HTR-8/SVneo (cell line): ENCODE data around the gene TMEM238L.

ENCODE experiments used
- DNase-seq: peaks from one replicate; pipeline ENCODE4 v3.0.0; 2011; ENCODE audit warnings: low spot score, mixed read lengths; ENCODE audit not compliant: insufficient read length
- FAIRE-seq: peaks from 2 replicates; lab custom pipeline; 2011; peaks lifted over from hg19 to GRCh38; lab: Jason Lieb, UNC

TMEM238L gene

DNA sequence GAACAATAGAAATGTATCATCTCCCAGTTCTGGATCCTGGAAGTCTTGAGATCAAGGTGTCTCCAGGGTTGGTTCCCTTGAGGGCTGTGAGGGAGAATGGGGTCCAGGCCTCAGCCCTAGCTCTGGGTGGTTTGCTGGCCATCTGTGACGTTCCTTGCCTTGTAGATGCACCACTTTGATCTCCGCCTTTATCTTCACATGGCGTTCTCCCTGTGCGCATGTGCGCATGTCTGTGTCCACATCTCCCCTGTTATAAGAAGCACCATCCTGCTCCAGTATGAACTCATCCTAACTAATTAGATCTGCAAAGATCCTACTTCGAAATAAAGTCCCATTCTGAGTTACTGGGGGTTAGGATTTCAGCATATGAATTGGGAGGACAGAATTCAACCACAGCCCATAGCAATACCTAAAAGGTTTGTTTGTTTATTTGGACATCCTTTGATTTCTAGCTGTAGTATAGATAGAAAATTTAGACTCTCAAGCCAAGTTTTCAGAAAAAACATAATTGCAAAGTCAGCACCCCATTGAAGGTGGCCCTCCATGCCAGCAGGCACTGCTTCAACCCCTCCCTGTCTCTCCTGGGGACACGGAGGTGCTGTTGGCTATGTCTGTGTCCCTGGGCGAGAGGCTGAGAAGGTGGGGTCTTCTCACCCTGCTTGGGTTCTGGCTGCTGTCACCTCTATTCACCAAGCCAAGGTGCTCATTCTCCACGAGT, 2.8 kb upstream of the TMEM238L start:
- DNase-seq = no peak
- no peak for FAIRE-seq

DNA sequence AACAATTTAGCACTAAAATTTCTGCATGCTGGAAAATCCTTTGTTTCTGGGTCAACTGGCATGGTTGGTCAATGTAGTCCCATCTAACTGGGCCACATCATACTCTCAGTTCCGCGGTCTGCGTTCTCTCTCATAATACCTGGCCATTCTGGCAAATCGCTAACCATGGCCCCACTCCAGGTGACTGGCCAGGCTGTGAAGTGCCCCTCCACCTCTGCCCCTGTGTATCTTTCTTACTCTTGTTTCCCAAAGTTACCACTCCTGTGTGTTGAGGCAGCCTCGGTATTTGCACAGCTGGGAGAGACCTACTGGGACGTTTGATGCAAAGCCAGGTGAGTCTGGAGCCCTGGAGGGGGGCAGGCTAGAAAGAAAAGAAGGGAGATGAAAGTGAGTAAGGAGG, 2.0 kb upstream of the TMEM238L start:
- FAIRE-seq (no peak), DNase-seq (no peak)

DNA sequence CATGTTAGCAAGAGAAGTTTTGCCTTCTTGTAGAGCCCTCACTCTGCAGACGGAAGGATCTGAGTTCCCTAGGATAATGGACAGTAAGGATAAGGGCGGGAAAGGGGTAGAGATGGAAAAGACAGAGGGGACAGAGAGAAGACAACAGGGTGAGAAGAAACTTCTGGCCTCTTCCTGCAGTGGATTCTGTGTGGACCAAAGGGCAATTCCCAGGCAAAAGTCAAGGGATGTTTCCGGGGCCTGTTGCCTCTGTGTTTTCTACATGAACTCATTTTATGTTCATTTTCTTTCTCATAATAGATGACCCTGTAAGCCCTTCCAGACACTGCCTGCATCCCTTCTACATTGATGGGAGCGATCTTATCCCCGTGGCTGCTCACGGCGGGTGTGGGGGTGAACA, 647 bp upstream of the TMEM238L start:
- DNase-seq (no peak), FAIRE-seq (no peak)

DNA sequence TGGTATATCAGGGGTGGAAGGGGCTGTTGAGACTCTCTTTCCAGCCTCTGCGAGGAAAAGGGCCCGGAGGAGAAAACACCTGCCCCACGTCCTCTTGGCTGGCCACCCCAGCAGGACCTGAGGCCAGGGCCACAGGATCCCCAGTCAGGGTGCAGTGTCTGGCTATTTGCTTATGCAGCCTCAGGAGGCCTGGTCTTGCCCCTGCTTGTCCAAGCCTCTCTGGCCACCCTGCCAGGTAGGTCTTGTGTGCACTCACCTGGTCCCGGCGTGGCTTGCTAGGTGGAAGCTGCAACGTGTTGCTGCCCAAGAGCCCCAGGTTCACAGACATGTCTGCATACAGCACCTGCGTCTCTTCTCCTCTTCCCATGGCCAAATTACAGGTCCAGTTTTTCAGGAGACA, 549 bp downstream of the TMEM238L start:
- no peak for FAIRE-seq

DNA sequence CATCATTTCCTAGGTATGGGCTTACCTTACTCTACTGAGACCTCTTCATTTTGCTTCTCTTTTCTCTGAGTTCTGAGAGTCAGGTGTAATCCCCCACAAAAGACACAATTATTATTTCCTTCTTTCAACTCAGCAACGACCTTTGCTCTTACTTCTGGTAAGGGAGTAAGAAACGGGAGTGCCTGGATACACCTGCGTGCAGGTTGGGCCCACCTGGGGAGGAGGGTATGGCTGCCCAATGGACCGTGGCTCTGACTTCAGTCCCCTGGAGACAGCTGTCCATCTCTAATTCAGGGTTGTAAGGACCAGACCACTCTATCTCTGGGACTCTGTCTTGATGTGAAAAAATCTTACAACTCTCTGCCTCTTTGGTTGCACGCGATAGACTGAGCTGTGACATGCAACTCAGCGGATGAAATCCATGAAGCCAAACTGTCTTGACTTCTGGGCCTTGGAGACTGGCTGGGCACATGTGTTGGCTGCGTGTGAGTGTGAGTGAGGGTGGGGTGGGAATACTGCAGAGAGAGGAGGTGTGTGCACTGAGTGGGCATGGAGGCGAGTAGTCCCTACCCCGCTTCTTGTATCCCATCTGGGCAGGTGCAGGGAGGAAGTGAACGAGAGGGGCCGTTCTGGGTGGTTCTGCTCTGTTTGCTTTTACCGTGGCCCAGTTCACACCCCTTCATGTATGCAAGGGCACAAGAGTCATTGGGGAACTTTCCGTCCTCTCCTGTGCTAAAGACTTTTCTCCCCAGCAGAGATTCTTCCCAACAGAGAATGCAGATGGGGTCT, 1.2 kb downstream of the TMEM238L start:
- no peak for FAIRE-seq

More for the DNA sequence above, 549 bp downstream of the TMEM238L start:
- DNase-seq = no peak

DNA sequence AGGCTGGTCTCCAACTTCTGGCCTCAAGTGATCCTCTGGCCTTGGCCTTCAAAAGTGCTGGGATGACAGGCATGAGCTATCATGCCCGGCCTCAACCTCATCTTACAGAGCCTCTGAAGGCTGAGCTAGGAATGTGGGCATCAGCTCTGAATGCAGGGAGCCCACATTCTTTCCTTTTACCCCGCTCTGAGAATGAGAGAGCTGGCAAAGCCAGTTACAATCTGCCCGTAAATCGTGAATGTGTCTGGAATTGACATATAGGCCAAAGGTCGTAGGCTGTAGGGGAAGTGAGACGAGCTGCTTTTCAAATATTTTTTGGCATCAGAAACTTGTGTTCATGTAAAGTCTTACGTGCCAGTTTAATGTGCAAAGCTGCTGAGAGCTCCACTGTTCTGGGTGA, 4.5 kb downstream of the TMEM238L start:
- DNase-seq (no peak), FAIRE-seq (no peak)

More for the DNA sequence above, 1.2 kb downstream of the TMEM238L start:
- no peak for DNase-seq

DNA sequence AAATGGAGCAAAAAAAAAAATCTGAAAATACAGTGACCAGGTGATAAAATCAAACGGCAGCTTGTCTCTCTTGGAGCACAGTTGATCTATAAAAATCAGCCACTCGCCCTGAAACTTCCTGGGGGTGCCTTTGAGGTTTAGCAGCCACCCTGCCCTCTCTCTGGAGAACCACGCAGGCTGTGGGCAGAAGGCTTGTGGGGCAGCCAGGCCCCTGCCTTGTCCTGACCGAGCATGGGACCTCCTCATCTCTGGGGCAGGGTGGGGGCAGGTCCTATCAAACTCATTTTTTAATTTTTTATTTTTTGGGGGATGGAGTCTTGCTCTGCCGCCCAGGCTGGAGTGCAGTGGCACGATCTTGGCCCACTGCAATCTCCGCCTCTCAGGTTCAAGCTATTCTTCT, 5.0 kb downstream of the TMEM238L start:
- DNase-seq (no peak), FAIRE-seq (no peak)

DNA sequence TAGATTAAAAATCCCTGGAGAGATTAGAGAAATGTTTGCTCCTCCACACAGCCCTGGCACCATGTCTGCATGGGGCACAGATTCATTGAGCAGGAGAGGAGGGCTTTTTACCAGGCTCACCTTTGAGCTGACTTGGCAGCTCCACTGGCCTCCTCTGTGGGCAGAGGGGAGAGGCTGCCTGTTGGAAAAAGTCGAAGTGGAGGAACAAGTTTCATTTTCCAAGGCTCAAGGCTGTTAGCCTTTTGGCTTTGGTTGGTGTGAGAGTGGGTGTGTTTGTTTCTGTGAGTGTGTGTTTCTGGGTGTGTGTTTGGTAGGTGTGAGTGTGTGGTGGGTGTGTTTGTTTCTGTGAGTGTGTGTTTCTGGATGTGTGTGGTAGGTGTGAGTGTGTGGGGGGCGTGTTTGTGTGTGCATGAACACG, 5.6 kb downstream of the TMEM238L start:
- FAIRE-seq (no peak), DNase-seq (no peak)

DNA sequence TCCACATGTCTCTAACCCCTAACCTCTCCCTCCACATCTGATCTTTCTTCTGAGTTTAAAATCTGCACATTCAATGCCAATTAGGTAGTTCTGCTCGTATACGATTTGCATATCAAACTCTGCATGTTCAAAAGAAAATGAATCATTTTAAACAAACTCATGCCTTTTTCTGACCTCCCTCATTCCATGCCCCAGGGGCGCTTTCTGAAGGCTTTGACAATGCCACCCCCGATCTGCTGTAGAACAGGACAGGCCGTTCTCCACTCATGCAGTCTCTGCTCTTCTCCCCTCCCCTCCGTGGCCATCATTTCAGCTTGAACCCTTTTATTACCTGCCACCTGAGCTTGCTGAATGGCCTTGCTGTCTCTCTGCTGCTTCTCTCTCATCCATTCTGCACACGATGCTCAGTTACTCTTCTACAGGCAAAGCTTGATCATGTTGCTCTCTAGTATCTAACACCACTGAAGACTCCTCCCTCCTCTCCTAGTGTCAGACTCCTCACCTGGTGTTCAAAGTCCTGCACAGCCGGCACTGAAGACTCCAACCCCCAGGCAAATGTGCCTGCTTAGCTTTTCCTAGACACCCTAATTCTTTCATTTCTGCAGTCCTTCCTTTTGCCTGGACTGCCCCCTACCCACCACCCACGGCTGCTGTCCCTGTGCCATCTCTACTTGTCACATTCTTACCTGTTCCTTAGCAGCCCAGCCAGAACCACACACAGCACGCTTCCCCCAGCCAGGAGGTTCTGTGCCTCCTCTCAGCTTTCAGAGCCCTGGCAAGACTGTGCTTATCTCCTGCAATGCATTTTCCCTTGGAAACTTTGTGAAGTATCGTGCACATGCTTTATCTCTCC, 6.2 kb downstream of the TMEM238L start:
- DNase-seq = no peak
- no peak for FAIRE-seq

DNA sequence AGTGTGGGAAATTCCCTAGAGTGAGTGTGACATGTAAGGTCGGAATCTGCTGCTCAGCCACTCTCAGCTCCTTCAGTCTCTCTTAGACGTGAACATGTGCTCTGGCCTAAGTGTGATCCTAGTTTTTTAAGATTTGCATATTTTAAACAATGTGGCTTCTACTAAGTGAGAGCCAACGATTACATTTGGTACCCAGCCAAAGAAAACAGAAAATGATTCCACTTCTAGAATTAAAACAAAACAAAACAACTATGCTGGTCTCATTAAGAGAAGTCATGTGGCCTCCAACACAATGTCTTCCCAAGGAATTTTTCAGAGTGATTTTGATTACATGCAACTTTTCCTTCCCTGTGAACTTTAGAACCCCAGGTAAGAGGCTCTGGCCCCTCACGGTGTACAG, 10.1 kb downstream of the TMEM238L start:
- DNase-seq (no peak), FAIRE-seq (no peak)

DNA sequence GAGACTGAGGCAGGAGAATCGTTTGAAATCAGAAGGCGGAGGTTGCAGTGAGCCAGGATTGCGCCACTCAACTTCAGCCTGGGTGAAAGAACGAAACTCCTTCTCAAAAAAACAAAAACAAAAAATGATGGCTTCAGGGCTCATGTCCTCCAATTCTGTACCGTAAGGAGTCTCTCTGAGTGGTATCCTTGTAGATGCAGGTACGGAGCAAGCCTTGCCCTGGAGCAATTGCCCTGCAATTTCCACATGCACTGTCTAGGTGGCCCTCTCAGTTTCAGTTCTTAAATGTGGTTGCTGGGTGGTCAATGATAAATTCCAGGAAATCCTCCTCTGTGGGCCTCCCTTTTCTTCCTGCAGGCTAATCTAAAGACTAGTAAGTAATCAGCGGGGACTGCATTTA, 10.6 kb downstream of the TMEM238L start:
- no peak for DNase-seq
- no peak for FAIRE-seq

DNA sequence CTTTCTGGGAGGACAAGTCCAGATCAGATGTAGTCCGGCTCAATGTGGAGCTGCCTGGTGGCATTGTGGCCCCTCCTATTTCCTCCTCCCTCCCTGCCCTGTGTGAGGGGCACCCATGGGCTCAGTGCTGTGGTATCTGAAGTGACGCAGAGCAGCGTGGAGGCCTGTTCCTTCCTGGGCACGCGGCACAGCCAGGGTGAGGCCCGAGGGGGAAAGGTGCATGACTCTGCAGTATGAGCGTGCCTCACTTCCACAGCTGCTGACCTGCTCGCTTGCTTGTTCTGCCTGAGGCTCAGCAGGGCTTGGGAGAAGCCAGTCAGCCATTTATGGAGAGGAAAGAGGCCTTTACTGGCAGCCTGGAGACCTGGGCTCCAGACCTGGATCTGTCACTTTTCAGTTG, 11.7 kb downstream of the TMEM238L start:
- DNase-seq = no peak
- FAIRE-seq = no peak

DNA sequence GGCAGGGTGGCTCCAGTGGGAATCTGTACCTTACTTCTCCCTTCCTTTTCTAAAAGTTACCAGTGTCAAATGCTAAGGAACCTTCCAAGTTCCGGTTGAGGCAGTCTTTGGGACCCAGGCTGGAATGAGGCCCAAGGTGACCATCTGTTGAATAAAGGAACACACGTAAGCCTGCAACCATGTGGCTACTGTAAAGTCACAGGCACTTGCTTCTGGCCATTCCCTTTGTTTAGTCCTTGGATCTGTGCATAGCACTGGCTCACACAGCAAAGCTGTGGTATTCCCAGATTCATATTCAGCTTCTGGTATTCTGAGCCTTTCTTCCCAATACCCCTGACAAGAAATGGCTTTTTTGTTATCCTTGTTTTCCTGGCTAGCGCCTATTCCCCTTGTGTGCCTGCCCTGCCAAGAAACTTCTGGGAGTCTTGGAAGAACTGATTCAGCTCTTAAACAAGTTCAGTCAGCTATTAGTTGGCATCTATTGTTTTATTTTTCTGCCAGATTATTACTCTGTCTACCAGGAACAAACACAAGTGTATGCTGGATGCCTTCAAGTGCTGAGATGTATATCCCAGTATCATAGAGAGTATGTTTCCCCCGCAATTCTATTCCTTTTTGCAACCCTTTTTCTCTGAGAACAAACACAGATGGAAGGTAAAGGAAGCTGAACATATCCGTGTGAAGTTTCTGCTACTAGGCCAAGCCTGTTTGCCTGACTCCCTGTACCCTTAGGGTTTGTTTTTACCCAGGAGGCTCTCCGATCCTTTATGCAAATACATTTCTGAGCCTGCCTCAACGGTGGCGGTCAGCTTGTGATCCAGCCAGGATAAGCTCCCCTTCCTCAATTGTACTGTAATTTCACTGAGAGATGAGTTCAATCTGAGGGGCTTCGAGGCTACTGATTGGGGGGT, 13.2 kb downstream of the TMEM238L start:
- FAIRE-seq (no peak), DNase-seq (no peak)

DNA sequence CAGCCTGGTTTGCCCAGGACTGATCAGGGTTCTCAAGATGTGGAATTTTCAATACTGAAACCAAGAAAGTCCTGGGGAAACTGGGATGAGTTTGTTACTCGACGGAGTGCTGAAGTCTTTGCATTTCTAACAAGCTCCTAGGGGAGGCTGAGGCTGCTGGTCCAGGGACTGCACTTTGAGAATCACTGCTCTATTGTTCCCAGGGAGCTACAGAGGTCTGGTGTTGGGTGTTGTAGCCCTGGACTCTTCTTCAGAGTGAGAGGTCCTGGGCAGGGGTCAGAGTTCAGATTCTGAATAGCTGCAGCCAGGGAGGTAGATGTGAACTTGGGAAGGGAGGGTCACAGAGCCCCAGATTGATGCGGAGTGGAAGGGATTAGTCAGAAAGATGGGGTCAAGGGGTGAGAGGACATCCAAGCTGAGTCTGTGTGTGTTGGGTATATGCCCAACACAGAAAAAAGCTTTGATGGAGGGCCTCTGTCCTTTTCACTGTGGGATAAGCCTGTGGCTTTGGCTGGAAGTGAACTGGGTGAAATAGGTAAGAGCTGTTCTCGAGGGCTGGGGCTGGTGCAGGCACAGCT, 14.1 kb downstream of the TMEM238L start:
- DNase-seq (no peak), FAIRE-seq (no peak)

DNA sequence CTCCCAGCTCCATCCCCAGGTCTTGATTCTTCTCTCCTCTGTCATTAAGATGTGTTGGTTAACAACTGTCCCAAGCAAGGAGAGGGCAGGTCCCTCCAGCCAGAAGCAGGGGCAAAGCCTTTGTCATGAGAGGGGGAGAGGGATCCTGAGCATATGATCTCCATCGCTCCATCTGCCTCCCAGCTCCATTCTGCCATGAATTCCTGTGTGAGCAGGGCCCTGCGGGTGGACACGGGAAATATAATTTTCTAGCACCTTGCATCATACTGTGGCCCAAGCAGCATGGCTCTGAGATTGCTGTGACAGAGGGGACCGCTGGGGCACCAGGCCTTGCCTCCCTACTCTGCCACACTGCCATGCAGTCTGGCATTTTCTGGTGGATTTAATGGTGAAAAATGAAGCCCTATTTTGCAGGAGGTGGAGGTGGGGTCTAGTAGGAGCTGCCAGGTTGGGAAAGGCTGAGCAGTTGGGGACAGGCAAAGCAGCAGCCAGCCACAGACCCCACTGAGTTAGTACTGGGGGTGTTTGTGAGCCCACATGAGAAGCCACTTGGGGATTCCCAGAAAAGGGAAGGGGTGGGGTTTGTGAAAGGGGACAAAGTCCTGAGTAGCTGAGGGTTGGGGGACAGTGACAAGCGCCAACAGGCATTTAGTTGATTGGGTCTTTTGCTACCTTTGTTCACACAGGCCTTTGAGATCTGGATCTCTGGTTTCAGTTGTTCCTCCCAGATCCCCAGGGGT, 16.4 kb downstream of the TMEM238L start:
- FAIRE-seq (no peak), DNase-seq (no peak)

DNA sequence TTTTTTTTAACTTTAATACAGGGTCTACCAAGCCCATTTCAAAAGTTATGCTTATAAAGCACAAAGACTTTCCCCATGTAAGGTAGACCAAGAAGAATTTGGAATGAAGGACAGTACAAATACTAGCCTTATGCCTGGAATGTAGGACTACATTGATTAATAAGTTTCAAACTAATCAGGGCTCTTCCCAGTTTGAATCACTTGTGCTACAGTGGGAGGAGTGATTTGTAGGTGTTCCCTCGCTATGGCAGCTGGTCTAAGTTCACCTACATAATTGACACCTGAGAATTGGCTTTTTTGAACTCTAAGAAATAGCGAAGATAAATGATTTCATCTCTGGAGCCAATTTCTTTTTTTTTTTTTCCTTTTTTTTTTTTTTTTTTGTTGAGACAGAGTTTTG, 18.6 kb downstream of the TMEM238L start:
- DNase-seq (no peak), FAIRE-seq (no peak)

DNA sequence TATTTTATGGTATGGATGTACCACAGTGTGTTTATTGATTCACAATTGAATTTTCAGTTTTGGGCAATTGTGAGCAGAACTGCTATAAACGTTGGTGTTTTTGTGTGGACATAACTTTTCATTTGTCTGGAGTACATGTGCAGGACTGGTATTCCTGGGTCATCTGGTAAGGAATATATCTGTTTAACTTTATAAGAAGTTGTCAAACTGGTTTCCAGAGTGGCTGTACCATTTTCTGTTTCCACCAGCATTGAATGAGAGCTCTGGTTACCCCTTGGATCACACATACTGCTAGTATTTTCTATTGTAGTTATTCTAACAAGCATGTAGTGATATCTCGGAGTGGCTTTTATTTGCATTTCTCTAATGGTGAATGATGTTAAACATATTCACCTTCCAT, 24.3 kb downstream of the TMEM238L start:
- no peak for DNase-seq
- no peak for FAIRE-seq

DNA sequence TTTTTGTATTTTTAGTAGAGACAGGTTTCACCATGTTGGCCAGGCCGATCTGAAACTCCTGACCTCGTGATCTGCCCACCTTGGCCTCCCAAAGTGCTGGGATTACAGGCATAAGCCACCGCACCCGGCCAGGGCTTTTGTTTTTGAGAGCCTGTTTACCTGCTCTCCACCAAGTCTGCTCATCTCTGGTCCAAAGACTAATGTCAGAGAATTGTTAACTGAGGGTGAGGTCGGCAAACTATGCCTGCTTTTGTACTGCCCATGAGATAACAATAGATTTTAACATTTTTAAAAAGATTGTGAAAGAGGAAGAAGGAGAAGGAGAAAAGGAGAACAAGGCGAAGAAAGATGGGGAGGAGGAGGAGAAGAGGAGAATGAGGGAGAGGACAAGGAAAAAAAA, 26.0 kb downstream of the TMEM238L start:
- DNase-seq = no peak

More for the DNA sequence above, 26.0 kb downstream of the TMEM238L start:
- no peak for FAIRE-seq
